Heart left ventricle (tissue), 16 donors: ENCODE data around the gene SLC7A4. TPM values are rescaled to one million over a fixed set of nuclear protein-coding genes. Genes with fewer than 3 reads are reported as not detected.

Experiments used
- ATAC-seq, 4 donors: fragments of 200-7000 bp; cut with Tn5 transposase; one replicate each; pipeline ENCODE4 v1.9.1; 2020 to 2022; ENCODE audit warnings: moderate library complexity in 4 of 4, mild to moderate bottlenecking in 3 of 4, moderate number of reproducible peaks in 1 of 4
- DNase-seq, 5 donors: peaks; one replicate each; pipeline ENCODE4 v3.0.0-alpha.2; 2020
- H3K27ac ChIP-seq, 12 donors: fragments of 200-600 bp; sonication (generic) in 4 of 12; one replicate each; pipeline versions ENCODE4 v1.5.0 to v1.8.0; 2016 to 2022; ENCODE audit warnings: mild to moderate bottlenecking in 2 of 12
- H3K27me3 ChIP-seq, 9 donors: fragments of 200-600 bp; sonication (generic) in 2 of 9; one replicate each; pipeline versions ENCODE4 v1.5.1 to v1.8.0; 2016 to 2022; ENCODE audit warnings: mild to moderate bottlenecking in 3 of 9
- H3K36me3 ChIP-seq, 9 donors: fragments of 200-600 bp; sonication (generic) in 2 of 9; one replicate each; pipeline versions ENCODE4 v1.5.0 to v1.8.0; 2018 to 2022; ENCODE audit warnings: mild to moderate bottlenecking in 2 of 9
- H3K4me1 ChIP-seq, 12 donors: fragments of 200-600 bp; sonication (generic) in 4 of 12; one replicate each; pipeline versions ENCODE4 v1.5.0 to v1.8.0; 2016 to 2022; ENCODE audit warnings: mild to moderate bottlenecking in 3 of 12
- H3K4me3 ChIP-seq, 12 donors: fragments of 200-600 bp; sonication (generic) in 4 of 12; one replicate each; pipeline versions ENCODE4 v1.5.0 to v1.8.0; 2017 to 2022; ENCODE audit warnings: mild to moderate bottlenecking in 9 of 12, moderate library complexity in 4 of 12
- H3K9me3 ChIP-seq, 12 donors: fragments of 200-600 bp; sonication (generic) in 4 of 12; one replicate each; pipeline versions ENCODE4 v1.5.0 to v1.8.0; 2016 to 2022; ENCODE audit warnings: mild to moderate bottlenecking in 1 of 12
- POLR2A ChIP-seq, 2 donors: fragments of 450-650 bp; IDR thresholded peaks; one replicate each; pipeline ENCODE4 v1.6.1; 2017; ENCODE audit warnings: antibody characterized with exemption in 2 of 2, mild to moderate bottlenecking in 2 of 2, moderate library complexity in 2 of 2
- WGBS, 4 donors: extraction: QIAGEN DNeasy Blood & Tissue Kit in 2 of 4; methylation state at CpG; one replicate each; pipeline versions ENCODE4 v1.1.5 to v1.1.7; 2013 to 2018; 5-methylcytosine and 5-hydroxymethylcytosine counted together
- intact Hi-C, 10 donors: fragments of 100-400 bp; cut with DNase I; formaldehyde crosslinking; loops; one replicate each; pipeline versions ENCODE4 v1.11.1 to v1.14.2; 2022
- polyA plus RNA-seq, 2 donors: library from polyadenylated mRNA; stranded (reverse); fragments of 200-250 nt; gene quantifications; one replicate each; pipeline ENCODE4 v1.2.3, GENCODE V29; 2013
- total RNA-seq, 9 donors: library from RNA; depleted of rRNA in 2 of 9; stranded (reverse); fragments of >200 nt in 2 of 9; fragmentation: NEBNext Ultra II Directional in 3 of 9; extraction: Animal tissue kit (Norgen Biotek cat#: 25700) in 3 of 9; gene quantifications; one replicate each; pipeline versions ENCODE4 v1.1.0 to v1.2.4, GENCODE V29; 2016 to 2023
- TF ChIP-seq, protein P1 (sequence below), 12 donors: fragments of 200-600 bp; sonication (generic) in 4 of 12; IDR thresholded peaks; one replicate each; pipeline versions ENCODE4 v1.5.0 to v1.8.0; 2018 to 2022; ENCODE audit warnings: antibody characterized with exemption in 12 of 12, mild to moderate bottlenecking in 5 of 12
- donor health status: ischemic (EF 13 %, LVEDD 7.1; RV severe dilation, severe dysfunction).
- donor health status: healthy with polysubstance abuse.
- donor health status: DM: no; HTN: yes; CAD: no.
- donor health status: DM: no; HTN: no; CAD: no.
- donor health status: ischemic (EF 25% LVEDD 6.9; RV normal size, moderate dysfunction).
- donor health status: ischemic (EF 25% LVEDD 5.7; RV mildly dilated, moderate dysfunction).
- donor health status: healthy.
- donor health status: DM: yes; HTN: yes; CAD: no.
- donor health status: ischemic (EF 35%, LVEDD 5.7; RV mildly dilated, moderate dysfunction).
- donor health status: nonischemic (EF 11% LVEDD 7.7; RV severe dilation, severe dysfunction).
- donor health status: DM: yes; HTN: yes; CAD: no.
- donor health status: PGD.
- donor health status: ischemic (EF 29% LVEDD 5.4; RV normal size, mild dysfunction).
- donor health status: nonischemic (EF 23%, LVEDD 6.1; RV moderate dilation, normal function).

SLC7A4 gene
- total and polyA plus RNA-seq, 11 donors: 0.24 to 2.8 (median 0.31) TPM; not detected in 8

DNA sequence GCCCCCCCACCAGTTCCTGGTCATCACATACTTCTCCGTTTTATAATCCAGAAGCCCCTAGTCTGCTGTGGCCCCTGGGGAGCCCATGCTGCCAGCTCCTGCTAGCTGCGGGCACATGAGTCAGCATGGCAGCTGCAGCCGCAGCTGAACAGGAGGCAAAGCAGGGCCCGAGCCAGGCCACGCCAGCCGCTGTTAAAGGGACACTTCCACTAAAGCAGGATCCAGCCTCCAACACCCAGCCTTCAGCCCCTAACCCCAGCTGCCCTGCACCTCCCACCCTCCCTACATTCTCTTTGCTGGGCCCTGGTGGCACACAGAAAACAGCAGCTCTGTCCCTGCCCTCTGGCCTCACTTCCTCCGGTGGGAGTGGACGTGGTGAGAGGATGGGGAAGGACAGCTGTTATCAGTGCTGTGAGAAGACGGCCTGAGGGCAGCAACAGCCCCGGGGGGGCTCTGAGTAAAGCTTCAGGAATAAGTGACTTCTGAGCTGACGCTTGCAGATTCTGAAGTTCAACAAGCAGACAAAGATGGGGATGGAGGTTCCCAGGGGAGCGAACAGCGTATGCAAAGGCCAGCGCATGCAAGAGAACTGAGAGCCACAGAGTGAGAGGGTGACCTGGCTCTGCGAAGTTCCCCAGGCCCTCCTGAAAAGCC lies 12.7 kb upstream of the SLC7A4 start:
- Histone ChIP-seq H3K4me1 (peaks cover 0 to 19% (median 7%) of the 10 kb centered on the region in 12 donors), H3K36me3 (no peaks in the 10 kb centered on the region), H3K27me3 (no peaks in the 10 kb centered on the region), H3K27ac (no peak overlapping the region), H3K4me3 (peak overlapping the region; percentile 11 to 60 (median 54)), H3K9me3 (no peaks in the 10 kb centered on the region)
- DNase-seq (peak in 1 of 5 donors; percentile 48), ATAC-seq (peak; percentile 32 to 67 (median 57))
- intact Hi-C loops: loop anchor here in 1 of 10 donors (5.0 kb wide), 1 partner anchor 33 kb away; no protein-coding TSS in a partner anchor
- TF ChIP-seq POLR2A (IDR thresholded peaks at IDR 0.05): no peak
- TF ChIP-seq, protein P1, sequence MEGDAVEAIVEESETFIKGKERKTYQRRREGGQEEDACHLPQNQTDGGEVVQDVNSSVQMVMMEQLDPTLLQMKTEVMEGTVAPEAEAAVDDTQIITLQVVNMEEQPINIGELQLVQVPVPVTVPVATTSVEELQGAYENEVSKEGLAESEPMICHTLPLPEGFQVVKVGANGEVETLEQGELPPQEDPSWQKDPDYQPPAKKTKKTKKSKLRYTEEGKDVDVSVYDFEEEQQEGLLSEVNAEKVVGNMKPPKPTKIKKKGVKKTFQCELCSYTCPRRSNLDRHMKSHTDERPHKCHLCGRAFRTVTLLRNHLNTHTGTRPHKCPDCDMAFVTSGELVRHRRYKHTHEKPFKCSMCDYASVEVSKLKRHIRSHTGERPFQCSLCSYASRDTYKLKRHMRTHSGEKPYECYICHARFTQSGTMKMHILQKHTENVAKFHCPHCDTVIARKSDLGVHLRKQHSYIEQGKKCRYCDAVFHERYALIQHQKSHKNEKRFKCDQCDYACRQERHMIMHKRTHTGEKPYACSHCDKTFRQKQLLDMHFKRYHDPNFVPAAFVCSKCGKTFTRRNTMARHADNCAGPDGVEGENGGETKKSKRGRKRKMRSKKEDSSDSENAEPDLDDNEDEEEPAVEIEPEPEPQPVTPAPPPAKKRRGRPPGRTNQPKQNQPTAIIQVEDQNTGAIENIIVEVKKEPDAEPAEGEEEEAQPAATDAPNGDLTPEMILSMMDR (IDR thresholded peaks at IDR 0.05): no peak
- 12 to 18% (median 16%) methylated on average over 13 to 15 of the region's 15 CpGs for WGBS, 4 donors

DNA sequence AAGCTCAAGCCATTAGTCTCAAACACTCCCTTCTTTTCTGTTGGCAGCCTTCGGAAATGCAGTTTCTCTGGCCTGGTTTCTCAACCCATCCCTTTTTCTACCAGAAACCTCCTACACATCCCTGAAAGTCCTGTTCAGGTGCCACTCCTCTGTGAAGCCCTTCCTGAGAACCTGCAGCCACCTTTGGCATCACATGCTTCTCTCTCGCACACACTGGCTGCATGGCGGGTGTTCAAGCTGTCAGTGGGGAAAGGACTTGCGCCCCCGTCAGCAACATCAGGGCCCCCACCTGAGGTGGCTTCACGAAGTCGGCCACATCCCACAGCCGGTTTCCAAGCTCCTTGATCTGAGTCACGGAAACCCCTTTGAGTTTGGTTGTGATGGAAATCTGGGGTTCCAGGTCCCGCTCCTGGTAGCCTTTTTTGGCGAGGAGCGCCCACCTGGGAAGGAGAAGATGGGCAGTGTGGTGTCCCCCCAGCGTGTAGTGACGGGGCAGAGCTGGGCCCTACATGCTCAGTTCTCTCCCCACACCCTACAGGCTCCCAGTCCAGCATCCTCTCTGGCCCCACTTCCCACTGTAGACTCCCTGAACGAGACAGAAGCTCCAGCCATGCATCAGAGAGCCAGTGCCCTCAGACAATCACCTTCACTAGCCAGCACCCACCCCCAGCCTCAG lies 11.6 kb upstream of the SLC7A4 start:
- no peaks in the 10 kb centered on the region for H3K36me3 ChIP-seq
- 89 to 94% (median 91%) methylated on average over 13 to 15 of the region's 15 CpGs for WGBS, 4 donors
- H3K9me3 ChIP-seq: no peaks in the 10 kb centered on the region
- H3K4me1 ChIP-seq: peaks cover 0 to 19% (median 7%) of the 10 kb centered on the region in 12 donors
- DNase-seq (peak in 1 of 5 donors; percentile 11), ATAC-seq (no peak)
- TF ChIP-seq POLR2A (IDR thresholded peaks at IDR 0.05): no peak
- TF ChIP-seq, protein P1 (IDR thresholded peaks at IDR 0.05): no peak
- no peaks in the 10 kb centered on the region for H3K27me3 ChIP-seq
- no peak overlapping the region for H3K27ac ChIP-seq
- peak overlapping the region in 2 of 12 donors; percentile 16 to 58 for H3K4me3 ChIP-seq
- intact Hi-C loops: no loop called here

DNA sequence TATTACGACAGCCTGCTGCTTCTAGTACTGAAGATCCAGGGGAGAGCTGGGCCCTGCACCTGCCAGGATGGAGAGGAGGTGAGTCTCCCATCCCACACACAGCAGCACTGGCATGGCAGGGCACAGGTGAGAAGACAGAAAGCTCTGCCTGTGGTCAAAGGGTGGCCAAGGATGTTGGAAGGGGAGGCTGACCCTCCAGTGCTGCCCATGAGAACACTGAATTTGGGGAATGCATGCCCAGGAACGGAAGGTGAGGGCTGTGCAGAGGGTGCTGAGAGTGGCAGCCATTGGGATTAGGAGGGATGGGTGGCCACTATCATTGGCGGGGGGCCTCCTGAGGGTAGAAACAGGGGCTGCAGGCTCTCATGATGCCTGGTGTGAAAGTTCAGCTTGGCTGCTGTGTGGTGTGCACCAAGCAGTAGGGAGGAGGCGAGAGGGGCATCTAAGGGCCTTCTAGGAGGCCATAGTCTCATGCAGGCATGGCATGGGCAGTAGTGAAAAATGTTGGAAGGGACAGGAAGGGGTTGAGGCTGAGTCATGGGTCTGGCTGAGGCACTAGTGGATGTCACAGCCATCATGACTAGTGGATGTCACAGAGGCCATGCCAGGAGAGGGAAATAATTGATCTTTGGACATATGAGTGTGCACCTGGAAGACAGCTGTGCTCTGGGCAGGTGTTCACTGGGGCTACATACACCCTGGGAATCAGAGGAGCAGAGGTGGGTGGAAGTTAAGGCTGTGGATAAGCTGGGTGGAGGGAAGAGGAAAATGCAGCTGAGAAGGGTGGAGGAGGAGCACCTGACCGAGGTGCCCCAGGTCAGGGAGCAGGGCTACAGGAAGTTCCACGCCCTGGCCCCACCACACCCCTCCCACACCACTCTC lies 10.9 kb upstream of the SLC7A4 start:
- intact Hi-C loops: no loop called here
- 83 to 89% (median 87%) methylated on average over 5 to 6 of the region's 6 CpGs for WGBS, 4 donors
- no peak for ATAC-seq
- H3K27me3 ChIP-seq: no peaks in the 10 kb centered on the region
- no peak overlapping the region for H3K4me3 ChIP-seq
- no peaks in the 10 kb centered on the region for H3K9me3 ChIP-seq
- no peak for TF ChIP-seq POLR2A (IDR thresholded peaks at IDR 0.05)
- TF ChIP-seq, protein P1 (IDR thresholded peaks at IDR 0.05): no peak
- peaks cover 0 to 22% (median 10%) of the 10 kb centered on the region in 12 donors for H3K4me1 ChIP-seq
- DNase-seq: peak in 1 of 5 donors; percentile 13
- no peak overlapping the region for H3K27ac ChIP-seq
- no peaks in the 10 kb centered on the region for H3K36me3 ChIP-seq
